ENCODE results near the gene INPP4A. TPM values are rescaled to one million over a fixed set of nuclear protein-coding genes. Genes with fewer than 3 reads are reported as not detected.

Gene INPP4A
- total and polyA plus RNA-seq, 2 of the 13 experiments (the other 11 are each of a cell fraction or from before 2014, with no cell fraction given), result 10.1 to 10.9 TPM

DNA sequence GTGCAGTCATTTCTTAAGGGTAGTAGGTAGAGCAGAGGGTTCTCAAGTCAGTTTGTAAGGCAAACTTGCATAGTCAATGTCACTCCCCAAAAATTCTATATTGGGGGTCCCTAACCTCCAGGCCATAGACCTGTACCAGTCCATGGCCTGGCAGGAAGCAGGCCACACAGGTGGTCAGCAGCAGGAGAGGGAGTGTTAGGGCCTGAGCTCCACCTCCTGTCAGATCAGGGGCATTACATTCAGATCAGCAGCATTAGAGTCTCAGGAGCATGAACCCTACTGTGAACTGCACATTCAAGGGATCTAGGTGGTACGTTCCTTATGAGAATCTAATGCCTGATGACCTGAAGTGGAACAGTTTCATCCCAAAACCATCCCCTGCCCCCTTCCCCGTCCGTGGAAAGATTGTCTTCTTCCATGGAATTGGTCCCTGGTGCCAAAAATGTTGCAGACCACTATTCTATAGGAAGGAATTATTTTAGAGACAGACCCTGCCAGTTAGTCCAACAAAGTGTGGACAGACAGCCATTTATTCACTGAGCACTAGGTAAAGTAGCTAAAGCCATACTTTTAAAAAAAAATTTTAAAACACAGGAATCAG lies 157.0 kb downstream of the INPP4A start (continued):
- TF ChIP-seq FOSL2 (CRISPR knock-in tag; IDR thresholded peaks at IDR 0.05) (0 out of 2 replicates have a peak, but pooled peaks have one; percentile 28), GATAD2A (CRISPR knock-in tag; IDR thresholded peaks at IDR 0.05) (0 out of 2 replicates have a peak, but pooled peaks have one; percentile 16), XRCC5 (optimal IDR thresholded peaks at IDR 0.05; ENCODE audit: low read length) (peak; percentile 76), ZKSCAN5 (CRISPR knock-in tag; IDR thresholded peaks at IDR 0.05) (no peak), ZKSCAN8 (CRISPR knock-in tag; IDR thresholded peaks at IDR 0.05; ENCODE audit: borderline replicate concordance) (no peak), TEAD3 (CRISPR knock-in tag; optimal IDR thresholded peaks at IDR 0.05; ENCODE audit: borderline replicate concordance) (peak; percentile 67), ZBTB49 (CRISPR knock-in tag; IDR thresholded peaks at IDR 0.05; ENCODE audit: borderline replicate concordance) (0 out of 2 replicates have a peak, but pooled peaks have one; percentile 39), MTA3 (CRISPR knock-in tag; IDR thresholded peaks at IDR 0.05) (no peak), REL (CRISPR knock-in tag; conservative IDR thresholded peaks at IDR 0.05) (no peak), ZNF501 (CRISPR knock-in tag; IDR thresholded peaks at IDR 0.05) (0 out of 2 replicates have a peak, but pooled peaks have one; percentile 24), SMC3 (IDR thresholded peaks at IDR 0.05; ENCODE audit: low read length) (peak; percentile 95), E2F1 (CRISPR knock-in tag; IDR thresholded peaks at IDR 0.05) (no peak), SAP130 (CRISPR knock-in tag; IDR thresholded peaks at IDR 0.05; ENCODE audit: low read depth) (peak; percentile 20; the same call in 1 of the 2 replicates), NR2F6 (IDR thresholded peaks at IDR 0.05) (no peak), NR2F6 (CRISPR knock-in tag; IDR thresholded peaks at IDR 0.05) (peak; percentile 53; the same call in 1 of the 2 replicates), SOX13 (IDR thresholded peaks at IDR 0.05) (no peak), SOX13 (CRISPR knock-in tag; conservative IDR thresholded peaks at IDR 0.05 in 1 of 2, IDR thresholded peaks at IDR 0.05 in 1 of 2) (no peak)
- TF ChIP-seq, protein P1, sequence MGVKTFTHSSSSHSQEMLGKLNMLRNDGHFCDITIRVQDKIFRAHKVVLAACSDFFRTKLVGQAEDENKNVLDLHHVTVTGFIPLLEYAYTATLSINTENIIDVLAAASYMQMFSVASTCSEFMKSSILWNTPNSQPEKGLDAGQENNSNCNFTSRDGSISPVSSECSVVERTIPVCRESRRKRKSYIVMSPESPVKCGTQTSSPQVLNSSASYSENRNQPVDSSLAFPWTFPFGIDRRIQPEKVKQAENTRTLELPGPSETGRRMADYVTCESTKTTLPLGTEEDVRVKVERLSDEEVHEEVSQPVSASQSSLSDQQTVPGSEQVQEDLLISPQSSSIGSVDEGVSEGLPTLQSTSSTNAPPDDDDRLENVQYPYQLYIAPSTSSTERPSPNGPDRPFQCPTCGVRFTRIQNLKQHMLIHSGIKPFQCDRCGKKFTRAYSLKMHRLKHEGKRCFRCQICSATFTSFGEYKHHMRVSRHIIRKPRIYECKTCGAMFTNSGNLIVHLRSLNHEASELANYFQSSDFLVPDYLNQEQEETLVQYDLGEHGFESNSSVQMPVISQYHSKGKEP (CRISPR knock-in tag; IDR thresholded peaks at IDR 0.05), result no peak
- TF ChIP-seq, protein P2, sequence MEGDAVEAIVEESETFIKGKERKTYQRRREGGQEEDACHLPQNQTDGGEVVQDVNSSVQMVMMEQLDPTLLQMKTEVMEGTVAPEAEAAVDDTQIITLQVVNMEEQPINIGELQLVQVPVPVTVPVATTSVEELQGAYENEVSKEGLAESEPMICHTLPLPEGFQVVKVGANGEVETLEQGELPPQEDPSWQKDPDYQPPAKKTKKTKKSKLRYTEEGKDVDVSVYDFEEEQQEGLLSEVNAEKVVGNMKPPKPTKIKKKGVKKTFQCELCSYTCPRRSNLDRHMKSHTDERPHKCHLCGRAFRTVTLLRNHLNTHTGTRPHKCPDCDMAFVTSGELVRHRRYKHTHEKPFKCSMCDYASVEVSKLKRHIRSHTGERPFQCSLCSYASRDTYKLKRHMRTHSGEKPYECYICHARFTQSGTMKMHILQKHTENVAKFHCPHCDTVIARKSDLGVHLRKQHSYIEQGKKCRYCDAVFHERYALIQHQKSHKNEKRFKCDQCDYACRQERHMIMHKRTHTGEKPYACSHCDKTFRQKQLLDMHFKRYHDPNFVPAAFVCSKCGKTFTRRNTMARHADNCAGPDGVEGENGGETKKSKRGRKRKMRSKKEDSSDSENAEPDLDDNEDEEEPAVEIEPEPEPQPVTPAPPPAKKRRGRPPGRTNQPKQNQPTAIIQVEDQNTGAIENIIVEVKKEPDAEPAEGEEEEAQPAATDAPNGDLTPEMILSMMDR (CRISPR knock-in tag; IDR thresholded peaks at IDR 0.05), result peak; percentile 97
- TF ChIP-seq, protein P3, sequence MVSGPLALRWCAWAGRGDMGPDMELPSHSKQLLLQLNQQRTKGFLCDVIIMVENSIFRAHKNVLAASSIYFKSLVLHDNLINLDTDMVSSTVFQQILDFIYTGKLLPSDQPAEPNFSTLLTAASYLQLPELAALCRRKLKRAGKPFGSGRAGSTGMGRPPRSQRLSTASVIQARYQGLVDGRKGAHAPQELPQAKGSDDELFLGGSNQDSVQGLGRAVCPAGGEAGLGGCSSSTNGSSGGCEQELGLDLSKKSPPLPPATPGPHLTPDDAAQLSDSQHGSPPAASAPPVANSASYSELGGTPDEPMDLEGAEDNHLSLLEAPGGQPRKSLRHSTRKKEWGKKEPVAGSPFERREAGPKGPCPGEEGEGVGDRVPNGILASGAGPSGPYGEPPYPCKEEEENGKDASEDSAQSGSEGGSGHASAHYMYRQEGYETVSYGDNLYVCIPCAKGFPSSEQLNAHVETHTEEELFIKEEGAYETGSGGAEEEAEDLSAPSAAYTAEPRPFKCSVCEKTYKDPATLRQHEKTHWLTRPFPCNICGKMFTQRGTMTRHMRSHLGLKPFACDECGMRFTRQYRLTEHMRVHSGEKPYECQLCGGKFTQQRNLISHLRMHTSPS (CRISPR knock-in tag; IDR thresholded peaks at IDR 0.05; ENCODE audit: low read depth), result no peak
- TF ChIP-seq, protein P4, sequence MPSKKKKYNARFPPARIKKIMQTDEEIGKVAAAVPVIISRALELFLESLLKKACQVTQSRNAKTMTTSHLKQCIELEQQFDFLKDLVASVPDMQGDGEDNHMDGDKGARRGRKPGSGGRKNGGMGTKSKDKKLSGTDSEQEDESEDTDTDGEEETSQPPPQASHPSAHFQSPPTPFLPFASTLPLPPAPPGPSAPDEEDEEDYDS (CRISPR knock-in tag; IDR thresholded peaks at IDR 0.05), result 0 out of 2 replicates have a peak, but pooled peaks have one; percentile 24
